IMR-90 (cell line): ENCODE measurements around the gene GALNT9. TPM values are rescaled to one million over a fixed set of nuclear protein-coding genes. Genes with fewer than 3 reads are reported as not detected.

Experiments used
- ATAC-seq: fragments of 200-7000 bp; cut with Tn5 transposase; 2 replicates; pipeline ENCODE4 v1.9.1; 2020; ENCODE audit warnings: low read depth, mild to moderate bottlenecking, moderate library complexity
- BruUV-seq: library from RNA; stranded (reverse); fragments of 400-500 nt; replicated peaks from 2 replicates; lab custom pipeline; 2021; lab: Mats Ljungman, UMichigan
- CTCF ChIA-PET: fragments of 300-600 bp; formaldehyde crosslinking; extraction: SDS; loops from one replicate; lab custom pipeline; 2021; ENCODE audit warnings: antibody characterized with exemption; lab: Yijun Ruan, JAX
- POLR2A ChIA-PET: fragments of 300-600 bp; sonication (Branson Sonifier 250); formaldehyde crosslinking; loops from one replicate; lab custom pipeline; 2022; ENCODE audit warnings: antibody characterized with exemption; ENCODE audit not compliant: unreplicated experiment; lab: Charles Lee
- DNase-seq: peaks from one replicate; pipeline ENCODE4 v3.0.0; 2013
- H2AFZ ChIP-seq: replicated peaks from 2 replicates; pipeline ENCODE3; 2013; ENCODE audit warnings: low read length, mild to moderate bottlenecking; ENCODE audit not compliant: poor library complexity
- H2AK5ac ChIP-seq: 2 replicates; pipeline ENCODE4 v1.6.1; 2013; ENCODE audit warnings: low read depth, low read length, inconsistent platforms
- H2AK9ac ChIP-seq: replicated peaks from 2 replicates; pipeline ENCODE3; 2013; ENCODE audit warnings: mild to moderate bottlenecking, low read depth, low read length, moderate library complexity; ENCODE audit not compliant: poor library complexity
- H2BK120ac ChIP-seq: 2 replicates; pipeline ENCODE4 v1.6.1; 2013; ENCODE audit warnings: low read depth, low read length, inconsistent platforms
- H2BK15ac ChIP-seq: 3 replicates; pipeline ENCODE4 v1.6.1; 2013; ENCODE audit warnings: low read depth, low read length, inconsistent platforms
- H2BK20ac ChIP-seq: 2 replicates; pipeline ENCODE4 v1.6.1; 2013; ENCODE audit warnings: low read depth, mild to moderate bottlenecking, inconsistent platforms, low read length, moderate library complexity
- H2BK5ac ChIP-seq: 2 replicates; pipeline ENCODE4 v1.6.1; 2013; ENCODE audit warnings: mild to moderate bottlenecking, low read depth, low read length, inconsistent platforms; ENCODE audit not compliant: poor library complexity, severe bottlenecking
- H3K14ac ChIP-seq: replicated peaks from 2 replicates; pipeline ENCODE4 v1.6.1; 2013; ENCODE audit warnings: low read depth, low read length, inconsistent platforms
- H3K18ac ChIP-seq: 2 replicates; pipeline ENCODE4 v1.6.1; 2013; ENCODE audit warnings: low read depth, low read length, control low read depth
- H3K23ac ChIP-seq: 2 replicates; pipeline ENCODE4 v1.6.1; 2013; ENCODE audit warnings: low read depth, low read length, inconsistent platforms
- H3K27ac ChIP-seq: 2 replicates; pipeline ENCODE4 v1.5.1; 2013; ENCODE audit warnings: mild to moderate bottlenecking, control low read depth, low read length; ENCODE audit not compliant: insufficient read depth
- H3K27me3 ChIP-seq: 2 replicates; pipeline ENCODE4 v1.6.1; 2013; ENCODE audit warnings: low read length; ENCODE audit not compliant: control insufficient read depth, insufficient read depth
- H3K36me3 ChIP-seq: 2 replicates; pipeline ENCODE4 v1.6.1; 2013; ENCODE audit warnings: low read length, mixed read lengths; ENCODE audit not compliant: control insufficient read depth, insufficient read depth
- H3K4ac ChIP-seq: 2 replicates; pipeline ENCODE4 v1.6.1; 2013; ENCODE audit warnings: low read depth, low read length, inconsistent platforms
- H3K4me1 ChIP-seq: 2 replicates; pipeline ENCODE4 v1.6.1; 2013; ENCODE audit warnings: low read length, mixed read lengths; ENCODE audit not compliant: control insufficient read depth, insufficient read depth
- H3K4me2 ChIP-seq: 2 replicates; pipeline ENCODE4 v1.6.1; 2013; ENCODE audit warnings: low read depth, mild to moderate bottlenecking, control low read depth, low read length, moderate library complexity
- H3K4me3 ChIP-seq: 2 replicates; pipeline ENCODE4 v1.5.1; 2013; ENCODE audit warnings: low read depth, mild to moderate bottlenecking, control low read depth, low read length, moderate library complexity; ENCODE audit not compliant: insufficient read depth
- H3K56ac ChIP-seq: 2 replicates; pipeline ENCODE4 v1.6.1; 2013; ENCODE audit warnings: low read length, inconsistent platforms; ENCODE audit not compliant: insufficient read depth; ENCODE audit errors: extremely low read depth
- H3K79me1 ChIP-seq, 2 experiments: 2 replicates each; pipeline ENCODE4 v1.6.1; 2013; ENCODE audit warnings: low read length in 2 of 2, inconsistent platforms in 1 of 2, low read depth in 1 of 2
- H3K9ac ChIP-seq: 2 replicates; pipeline ENCODE4 v1.6.1; 2013; ENCODE audit warnings: low read depth, low read length, control low read depth
- H3K9me1 ChIP-seq: 2 replicates; pipeline ENCODE4 v1.6.1; 2013; ENCODE audit warnings: low read length, inconsistent platforms; ENCODE audit not compliant: insufficient read depth
- H3K9me3 ChIP-seq: 2 replicates; pipeline ENCODE4 v1.6.1; 2013; ENCODE audit warnings: low read length; ENCODE audit not compliant: control insufficient read depth, insufficient read depth
- H4K20me1 ChIP-seq: 2 replicates; pipeline ENCODE4 v1.6.1; 2013; ENCODE audit warnings: low read length, inconsistent platforms; ENCODE audit not compliant: insufficient read depth
- H4K5ac ChIP-seq: 2 replicates; pipeline ENCODE4 v1.6.1; 2013; ENCODE audit warnings: mild to moderate bottlenecking, low read depth, low read length, control low read depth
- H4K8ac ChIP-seq, 2 experiments: 2 replicates each; pipeline ENCODE4 v1.6.1; 2013; ENCODE audit warnings: low read depth in 2 of 2, low read length in 2 of 2, control low read depth in 1 of 2, inconsistent platforms in 1 of 2
- H4K91ac ChIP-seq: 2 replicates; pipeline ENCODE4 v1.6.1; 2013; ENCODE audit warnings: low read depth, low read length, inconsistent platforms; ENCODE audit not compliant: insufficient read depth
- BHLHE40 ChIP-seq: fragments of 150-350 bp; IDR thresholded peaks from 2 replicates; pipeline ENCODE4 v1.6.1; 2016; ENCODE audit warnings: mild to moderate bottlenecking, low read depth, low read length
- CEBPB ChIP-seq: IDR thresholded peaks from 2 replicates; pipeline ENCODE4 v1.6.1; 2012; ENCODE audit warnings: low read depth, low read length, improper control_type of control experiment
- CHD1 ChIP-seq: IDR thresholded peaks from 2 replicates; pipeline ENCODE4 v1.6.1; 2012; ENCODE audit warnings: low read depth, low read length, improper control_type of control experiment
- FOS ChIP-seq: fragments of 150-350 bp; IDR thresholded peaks from 2 replicates; pipeline ENCODE4 v1.6.1; 2016; ENCODE audit warnings: low read depth, low read length
- MAFK ChIP-seq: IDR thresholded peaks from 2 replicates; pipeline ENCODE4 v1.6.1; 2012; ENCODE audit warnings: low read depth, low read length, improper control_type of control experiment
- MAZ ChIP-seq: IDR thresholded peaks from 2 replicates; pipeline ENCODE4 v1.6.1; 2012; ENCODE audit warnings: low read depth, mild to moderate bottlenecking, low read length, improper control_type of control experiment, moderate library complexity, borderline replicate concordance
- MXI1 ChIP-seq: IDR thresholded peaks from 2 replicates; pipeline ENCODE4 v1.6.1; 2012; ENCODE audit warnings: low read depth, mild to moderate bottlenecking, low read length, moderate library complexity, borderline replicate concordance
- NFE2L2 ChIP-seq: fragments of 150-350 bp; IDR thresholded peaks from 2 replicates; pipeline ENCODE4 v1.6.1; 2016; ENCODE audit warnings: low read depth, mild to moderate bottlenecking, low read length
- POLR2A ChIP-seq: IDR thresholded peaks from 2 replicates; pipeline ENCODE4 v1.6.1; 2012; ENCODE audit warnings: mild to moderate bottlenecking, low read depth, low read length
- RAD21 ChIP-seq: IDR thresholded peaks from 2 replicates; pipeline ENCODE4 v1.6.1; 2012; ENCODE audit warnings: low read length, improper control_type of control experiment
- RFX5 ChIP-seq: IDR thresholded peaks from 2 replicates; pipeline ENCODE4 v1.8.0; 2012; ENCODE audit warnings: low read depth, mild to moderate bottlenecking, low read length, moderate library complexity
- SMC3 ChIP-seq: fragments of 150-350 bp; IDR thresholded peaks from 2 replicates; pipeline ENCODE4 v1.6.1; 2016; ENCODE audit warnings: low read depth, mild to moderate bottlenecking, antibody characterized with exemption, low read length, moderate library complexity
- WGBS, 2 experiments: methylation state at CpG; one replicate each; pipeline versions ENCODE4 v1.1.5 to v1.1.7; 2013; ENCODE audit warnings: missing lambda C conversion rate in 2 of 2; ENCODE audit not compliant: insufficient read length in 1 of 2; ENCODE audit errors: extremely low coverage in 2 of 2; 5-methylcytosine and 5-hydroxymethylcytosine counted together
- dilution Hi-C: fragments of 300-500 bp; cut with HindIII; formaldehyde crosslinking; loops from one replicate; pipeline ENCODE4 v1.14.3; 2018; ENCODE audit warnings: low sequenced_read_pairs; ENCODE audit not compliant: unreplicated experiment
- in situ Hi-C: fragments of 300-500 bp; cut with MboI; formaldehyde crosslinking; loops from 3 replicates; pipeline ENCODE4 v1.14.3; 2019; ENCODE audit warnings: low sequenced_read_pairs, inconsistent platforms, mixed read lengths
- intact Hi-C: fragments of 100-400 bp; cut with micrococcal nuclease; formaldehyde crosslinking; loops from 2 replicates; pipeline ENCODE4 v1.10.0; 2022
- polyA plus RNA-seq, 3 experiments: library from polyadenylated mRNA; depleted of rRNA; stranded (reverse); fragments of >200 nt; gene quantifications; 2 replicates each; pipeline ENCODE4 v1.2.3, GENCODE V29; 2012; ENCODE audit warnings: low replicate concordance in 1 of 3
- total RNA-seq: library from RNA; depleted of rRNA; stranded (reverse); fragments of >200 nt; gene quantifications from 2 replicates; pipeline ENCODE4 v1.2.3, GENCODE V29; 2012
- TF ChIP-seq, protein P1 (sequence below): fragments of 150-350 bp; IDR thresholded peaks from 2 replicates; pipeline ENCODE4 v1.6.1; 2016; ENCODE audit warnings: low read depth, mild to moderate bottlenecking, low read length, moderate library complexity, borderline replicate concordance
- TF ChIP-seq, protein P2 (sequence below): fragments of 150-350 bp; IDR thresholded peaks from 2 replicates; pipeline ENCODE4 v1.6.1; 2017; ENCODE audit warnings: mild to moderate bottlenecking, antibody characterized with exemption, low read length, low read depth

Gene GALNT9
- total and polyA plus RNA-seq, 2 of the 4 experiments (the other 2 are of a cell fraction) = under 0.01 to 0.12 TPM

DNA sequence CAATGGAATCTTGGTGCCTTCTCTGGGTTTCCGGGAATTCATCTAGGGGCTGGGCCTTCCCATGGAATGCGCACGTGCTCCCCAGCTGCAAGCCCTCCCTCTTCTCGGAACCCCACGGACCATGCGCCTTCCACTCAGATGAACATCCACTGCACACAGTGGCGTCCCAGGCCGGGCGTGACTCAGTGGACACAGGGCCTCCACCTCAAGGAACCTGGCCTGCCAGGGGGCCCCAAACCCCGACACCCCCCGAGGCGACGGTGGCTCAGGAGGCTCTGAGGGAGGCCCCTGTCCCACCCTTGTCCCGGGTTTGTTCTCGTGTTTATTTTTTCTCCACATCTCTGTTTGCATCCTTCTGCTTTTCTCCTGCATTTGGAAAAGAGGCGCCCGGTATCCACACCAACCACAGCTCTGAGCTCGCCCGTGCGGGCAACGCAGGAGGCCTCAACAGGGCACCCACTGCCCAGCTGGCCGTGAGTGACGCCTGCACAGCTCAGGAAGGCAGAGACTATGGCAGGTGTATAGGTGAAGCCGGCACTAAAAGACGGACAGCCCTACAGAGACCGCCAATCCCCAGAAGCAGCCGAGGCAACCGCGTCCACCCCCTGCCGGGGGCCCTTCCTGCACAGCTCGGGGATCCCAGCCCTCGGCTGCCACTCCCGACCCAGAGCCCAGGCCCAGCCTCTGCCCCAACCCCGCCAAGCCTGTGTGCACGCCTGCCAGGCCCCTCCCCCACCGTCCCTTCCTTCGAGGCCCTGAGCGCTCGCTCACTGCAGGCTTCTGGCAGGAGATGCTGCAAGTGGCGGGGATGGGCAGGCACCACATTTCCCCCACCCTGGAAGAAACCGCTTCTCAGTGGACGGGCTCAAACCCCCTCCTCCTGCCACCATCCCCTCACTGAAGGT is 23.8 kb upstream of the GALNT9 start (continued):
- no peak for TF ChIP-seq RAD21

DNA sequence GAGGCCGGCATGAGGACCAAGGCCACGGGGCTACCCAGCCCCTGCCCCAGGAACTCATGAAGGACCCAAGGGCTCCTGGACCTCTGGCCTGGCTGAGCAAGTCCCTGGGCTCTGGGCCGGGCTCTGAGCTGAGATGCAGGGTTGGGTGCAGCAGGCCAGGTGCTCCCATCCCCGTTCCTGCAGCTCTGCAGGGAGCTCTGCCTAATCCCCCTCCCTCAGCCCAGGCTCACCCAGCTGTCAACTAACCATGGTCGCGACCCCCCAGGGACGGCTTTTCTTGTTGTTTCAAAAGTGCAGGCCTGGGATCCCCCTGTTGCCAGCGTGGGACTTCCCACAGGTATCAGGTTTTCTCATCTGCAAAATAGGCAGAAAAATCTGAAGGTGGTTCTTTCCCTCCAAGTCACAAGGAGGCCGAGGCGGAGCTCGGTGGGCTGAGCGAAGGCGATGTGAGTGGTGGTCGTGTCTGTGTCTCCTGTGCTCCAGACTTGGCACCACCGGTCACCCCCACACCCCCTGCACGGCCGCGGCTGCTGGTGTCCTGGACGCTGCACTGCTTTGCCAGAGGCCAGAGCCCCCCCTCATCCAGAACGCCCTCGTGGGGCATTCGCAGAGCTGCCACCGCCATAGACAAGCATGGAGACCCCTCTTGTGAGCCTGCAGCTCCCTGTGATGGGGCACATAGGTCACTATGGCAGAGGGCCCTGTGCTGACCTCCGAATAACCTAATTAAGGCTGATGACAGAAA is 22.5 kb upstream of the GALNT9 start:
- POLR2A ChIA-PET = no interaction called here
- ATAC-seq = no peak
- Histone ChIP-seq H4K5ac (no peak overlapping the region), H4K8ac (no peak overlapping the region), H2BK5ac (no peak overlapping the region), H3K36me3 (no peaks in the 10 kb centered on the region), H2AK9ac (no peak overlapping the region), H3K9me1 (no peaks in the 10 kb centered on the region), H4K20me1 (no peaks in the 10 kb centered on the region), H3K4me2 (no peak overlapping the region), H3K9me3 (peaks cover 13% of the 10 kb centered on the region), H3K56ac (no peak overlapping the region), H2AK5ac (no peak overlapping the region), H3K9ac (no peak overlapping the region), H3K4me3 (no peak overlapping the region), H3K18ac (no peak overlapping the region), H4K91ac (no peak overlapping the region), H2BK120ac (no peak overlapping the region), H2BK20ac (no peak overlapping the region), H2BK15ac (no peak overlapping the region), H3K4me1 (no peaks in the 10 kb centered on the region), H3K23ac (no peak overlapping the region), H2AFZ (no peak overlapping the region), H3K27me3 (no peaks in the 10 kb centered on the region), H3K4ac (no peak overlapping the region), H3K27ac (no peak overlapping the region), H3K14ac (no peak overlapping the region), H3K79me1 (no peaks in the 10 kb centered on the region)
- BruUV-seq = no TSS peak
- DNase-seq = no peak
- in situ Hi-C loops = no loop called here
- dilution Hi-C loops = no loop called here
- intact Hi-C loops = no loop called here
- WGBS, 2 experiments = 72% methylated on average over 8 of the region's 24 CpGs; no CpG with 5 or more reads in 1 of the 2 experiments
- CTCF ChIA-PET = no interaction called here
- no peak for TF ChIP-seq CHD1
- no peak for TF ChIP-seq CEBPB
- TF ChIP-seq BHLHE40 = no peak
- no peak for TF ChIP-seq FOS
- no peak for TF ChIP-seq POLR2A
- no peak for TF ChIP-seq MAZ
- no peak for TF ChIP-seq RFX5
- TF ChIP-seq SMC3 = no peak
- TF ChIP-seq MXI1 = no peak
- TF ChIP-seq MAFK = no peak
- TF ChIP-seq, protein P1, sequence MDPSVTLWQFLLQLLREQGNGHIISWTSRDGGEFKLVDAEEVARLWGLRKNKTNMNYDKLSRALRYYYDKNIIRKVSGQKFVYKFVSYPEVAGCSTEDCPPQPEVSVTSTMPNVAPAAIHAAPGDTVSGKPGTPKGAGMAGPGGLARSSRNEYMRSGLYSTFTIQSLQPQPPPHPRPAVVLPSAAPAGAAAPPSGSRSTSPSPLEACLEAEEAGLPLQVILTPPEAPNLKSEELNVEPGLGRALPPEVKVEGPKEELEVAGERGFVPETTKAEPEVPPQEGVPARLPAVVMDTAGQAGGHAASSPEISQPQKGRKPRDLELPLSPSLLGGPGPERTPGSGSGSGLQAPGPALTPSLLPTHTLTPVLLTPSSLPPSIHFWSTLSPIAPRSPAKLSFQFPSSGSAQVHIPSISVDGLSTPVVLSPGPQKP = no peak
- no peak for TF ChIP-seq NFE2L2
- no peak for TF ChIP-seq RAD21
- TF ChIP-seq, protein P2, sequence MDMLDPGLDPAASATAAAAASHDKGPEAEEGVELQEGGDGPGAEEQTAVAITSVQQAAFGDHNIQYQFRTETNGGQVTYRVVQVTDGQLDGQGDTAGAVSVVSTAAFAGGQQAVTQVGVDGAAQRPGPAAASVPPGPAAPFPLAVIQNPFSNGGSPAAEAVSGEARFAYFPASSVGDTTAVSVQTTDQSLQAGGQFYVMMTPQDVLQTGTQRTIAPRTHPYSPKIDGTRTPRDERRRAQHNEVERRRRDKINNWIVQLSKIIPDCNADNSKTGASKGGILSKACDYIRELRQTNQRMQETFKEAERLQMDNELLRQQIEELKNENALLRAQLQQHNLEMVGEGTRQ = no peak
